PC-9 (cell line): ENCODE results near the gene NRG2. TPM values are rescaled to one million over a fixed set of nuclear protein-coding genes. Genes with fewer than 3 reads are reported as not detected.

Source experiments
- BruUV-seq: library from RNA; stranded (reverse); fragments of 400-500 nt; replicated peaks from 2 replicates; lab custom pipeline; 2021; lab: Mats Ljungman, UMichigan
- CTCF ChIA-PET: fragments of 300-600 bp; sonication (Branson Sonifier 250); formaldehyde crosslinking; loops from one replicate; lab custom pipeline; 2022; ENCODE audit warnings: antibody characterized with exemption; lab: Charles Lee
- POLR2A ChIA-PET: fragments of 300-600 bp; sonication (Branson Sonifier 250); formaldehyde crosslinking; loops from one replicate; lab custom pipeline; 2022; ENCODE audit warnings: antibody characterized with exemption; ENCODE audit not compliant: unreplicated experiment; lab: Charles Lee
- DNase-seq, 2 experiments: peaks; one replicate each; pipeline versions ENCODE4 v3.0.0 to v3.0.0-alpha.2; 2015 to 2022; ENCODE audit warnings: mixed read lengths in 1 of 2
- H2AFZ ChIP-seq: fragments of 200-600 bp; sonication (generic); 2 replicates; pipeline ENCODE4 v1.8.1; 2017; ENCODE audit warnings: antibody characterized with exemption
- H3F3A ChIP-seq: fragments of 200-600 bp; sonication (generic); 2 replicates; pipeline ENCODE4 v1.8.1; 2017; ENCODE audit warnings: antibody characterized with exemption, mild to moderate bottlenecking, low read depth; ENCODE audit not compliant: insufficient read depth
- H3K27ac ChIP-seq: fragments of 200-600 bp; sonication (generic); 2 replicates; pipeline ENCODE4 v1.6.1; 2016; ENCODE audit warnings: mixed run types
- H3K27me3 ChIP-seq: fragments of 200-600 bp; sonication (generic); 2 replicates; pipeline ENCODE4 v1.6.1; 2016; ENCODE audit warnings: low read depth, mixed run types; ENCODE audit not compliant: insufficient read depth
- H3K36me3 ChIP-seq: fragments of 200-600 bp; sonication (generic); 2 replicates; pipeline ENCODE4 v1.6.1; 2016; ENCODE audit warnings: low read depth, mixed run types
- H3K4me1 ChIP-seq: fragments of 200-600 bp; sonication (generic); replicated peaks from 2 replicates; pipeline ENCODE4 v1.6.1; 2016; ENCODE audit warnings: mixed run types; ENCODE audit not compliant: insufficient read depth
- H3K4me2 ChIP-seq: fragments of 200-600 bp; sonication (generic); 2 replicates; pipeline ENCODE4 v1.6.1; 2017; ENCODE audit warnings: mixed run types
- H3K4me3 ChIP-seq: fragments of 200-600 bp; sonication (generic); 2 replicates; pipeline ENCODE4 v1.6.1; 2016; ENCODE audit warnings: mixed run types
- H3K79me2 ChIP-seq: fragments of 200-600 bp; sonication (generic); 2 replicates; pipeline ENCODE4 v1.6.1; 2017; ENCODE audit warnings: low read depth, mixed run types
- H3K9me2 ChIP-seq: fragments of 200-600 bp; sonication (generic); 2 replicates; pipeline ENCODE4 v1.8.1; 2017; ENCODE audit warnings: mild to moderate bottlenecking; ENCODE audit not compliant: insufficient read depth
- H3K9me3 ChIP-seq: fragments of 200-600 bp; sonication (generic); 2 replicates; pipeline ENCODE4 v1.8.1; 2016; ENCODE audit warnings: low read depth; ENCODE audit not compliant: insufficient read depth
- H4K20me1 ChIP-seq: fragments of 200-600 bp; sonication (generic); 2 replicates; pipeline ENCODE4 v1.8.1; 2017; ENCODE audit not compliant: insufficient read depth
- CTCF ChIP-seq: fragments of 200-600 bp; sonication (generic); conservative IDR thresholded peaks from 2 replicates; pipeline ENCODE4 v1.6.1; 2017; ENCODE audit warnings: mixed run types, antibody characterized with exemption, mild to moderate bottlenecking, moderate library complexity
- EZH2 ChIP-seq: fragments of 200-600 bp; sonication (generic); IDR thresholded peaks from 2 replicates; pipeline ENCODE4 v1.8.0; 2017; ENCODE audit warnings: antibody characterized with exemption, low read depth
- intact Hi-C: fragments of 100-400 bp; cut with micrococcal nuclease; formaldehyde crosslinking; loops from one replicate; pipeline ENCODE4 v1.10.0; 2022; ENCODE audit not compliant: unreplicated experiment
- total RNA-seq: library from RNA; stranded (reverse); gene quantifications from 2 replicates; pipeline ENCODE4 v1.2.3, GENCODE V29; 2021

Gene NRG2
- total RNA-seq, 1 experiment from 2014 or later: not detected

GRCh38 chr5:139851558-139851957, 191.5 kb downstream of the NRG2 start:
- no peak for TF ChIP-seq EZH2
- no peak for TF ChIP-seq CTCF
- H4K20me1 ChIP-seq: no peaks in the 10 kb centered on the region
- no peaks in the 10 kb centered on the region for H3K9me2 ChIP-seq
- H3K4me1 ChIP-seq: no peaks in the 10 kb centered on the region
- H2AFZ ChIP-seq: no peak overlapping the region
- intact Hi-C loops: no loop called here
- H3K4me3 ChIP-seq: no peak overlapping the region
- peaks cover 12% of the 10 kb centered on the region; the same call in 1 of the 2 replicates for H3K27me3 ChIP-seq
- H3F3A ChIP-seq: no peaks in the 10 kb centered on the region
- H3K36me3 ChIP-seq: no peaks in the 10 kb centered on the region
- no TSS peak for BruUV-seq
- no peak for DNase-seq
- ChIA-PET CTCF (no interaction called here), POLR2A (interaction anchor here (0.6 kb wide), 1 partner anchor 25 kb away, joined by 6 read pairs; no protein-coding TSS in a partner anchor)
- no peak overlapping the region for H3K27ac ChIP-seq
- H3K4me2 ChIP-seq: no peak overlapping the region
- no peaks in the 10 kb centered on the region for H3K9me3 ChIP-seq
- no peaks in the 10 kb centered on the region for H3K79me2 ChIP-seq

- H3K27me3 ChIP-seq: peaks cover 7% of the 10 kb centered on the region; the same call in 1 of the 2 replicates
- H3K9me2 ChIP-seq: no peaks in the 10 kb centered on the region
- BruUV-seq: no TSS peak
- DNase-seq: no peak
- H3F3A ChIP-seq: no peaks in the 10 kb centered on the region
- H3K9me3 ChIP-seq: no peaks in the 10 kb centered on the region
- H2AFZ ChIP-seq: no peak overlapping the region
- H3K4me2 ChIP-seq: no peak overlapping the region
- POLR2A ChIA-PET: no interaction called here
- no peaks in the 10 kb centered on the region for H3K4me1 ChIP-seq
- H3K36me3 ChIP-seq: no peaks in the 10 kb centered on the region
- TF ChIP-seq EZH2: no peak
- no peak for TF ChIP-seq CTCF
- intact Hi-C loops: no loop called here
- H4K20me1 ChIP-seq: no peaks in the 10 kb centered on the region
- no peak overlapping the region for H3K4me3 ChIP-seq
- CTCF ChIA-PET: no interaction called here
- H3K27ac ChIP-seq: no peak overlapping the region
- no peaks in the 10 kb centered on the region for H3K79me2 ChIP-seq
Measured at GRCh38 chr5:139850423-139851016, 192.6 kb downstream of the NRG2 start.

- CTCF ChIA-PET: no interaction called here
- no peaks in the 10 kb centered on the region for H3K9me3 ChIP-seq
- H3K27ac ChIP-seq: no peak overlapping the region
- H3K27me3 ChIP-seq: peaks cover 7% of the 10 kb centered on the region; the same call in 1 of the 2 replicates
- no peak overlapping the region for H3K4me2 ChIP-seq
- TF ChIP-seq CTCF (no peak), EZH2 (no peak)
- BruUV-seq: no TSS peak
- POLR2A ChIA-PET: no interaction called here
- H3K4me1 ChIP-seq: no peaks in the 10 kb centered on the region
- intact Hi-C loops: no loop called here
- DNase-seq: peak in 1 of 2 experiments; percentile 54
- no peak overlapping the region for H3K4me3 ChIP-seq
- H4K20me1 ChIP-seq: no peaks in the 10 kb centered on the region
- no peak overlapping the region for H2AFZ ChIP-seq
- no peaks in the 10 kb centered on the region for H3K36me3 ChIP-seq
- no peaks in the 10 kb centered on the region for H3K79me2 ChIP-seq
- no peaks in the 10 kb centered on the region for H3F3A ChIP-seq
- no peaks in the 10 kb centered on the region for H3K9me2 ChIP-seq
Measured at GRCh38 chr5:139849942-139850341, 193.2 kb downstream of the NRG2 start.
